Mesendoderm (in vitro differentiated cells): ENCODE measurements around the gene PPARA. TPM values are rescaled to one million over a fixed set of nuclear protein-coding genes. Genes with fewer than 3 reads are reported as not detected.
A peak's percentile ranks its signal among the peaks of the same experiment; 100 is the strongest.

Experiments
- DNase-seq: peaks from one replicate; pipeline ENCODE4 v3.0.0; 2013
- H2AK5ac ChIP-seq: 2 replicates; pipeline ENCODE4 v1.6.1; 2013; ENCODE audit warnings: low read length, inconsistent platforms
- H2BK120ac ChIP-seq: 2 replicates; pipeline ENCODE4 v1.6.1; 2013; ENCODE audit warnings: low read depth, mild to moderate bottlenecking, low read length, moderate library complexity, mixed read lengths
- H2BK15ac ChIP-seq: replicated peaks from 2 replicates; pipeline ENCODE4 v1.6.1; 2013; ENCODE audit warnings: low read depth, mild to moderate bottlenecking, moderate library complexity
- H2BK5ac ChIP-seq: 2 replicates; pipeline ENCODE4 v1.6.1; 2013; ENCODE audit warnings: low read length, inconsistent platforms
- H3K18ac ChIP-seq: 2 replicates; pipeline ENCODE4 v1.6.1; 2013; ENCODE audit warnings: mild to moderate bottlenecking, low read length, mixed read lengths
- H3K23ac ChIP-seq: one replicate; pipeline ENCODE4 v1.6.1; 2013; ENCODE audit warnings: low read length
- H3K27ac ChIP-seq: 2 replicates; pipeline ENCODE4 v1.5.1; 2013; ENCODE audit warnings: low read depth, mild to moderate bottlenecking, inconsistent platforms, low read length, moderate library complexity
- H3K27me3 ChIP-seq: 2 replicates; pipeline ENCODE4 v1.6.1; 2013; ENCODE audit warnings: low read length, control low read depth, mild to moderate bottlenecking, inconsistent platforms; ENCODE audit not compliant: insufficient read depth, poor library complexity
- H3K36me3 ChIP-seq: 2 replicates; pipeline ENCODE4 v1.6.1; 2013; ENCODE audit warnings: low read length, inconsistent platforms; ENCODE audit not compliant: control insufficient read depth, insufficient read depth
- H3K4ac ChIP-seq: one replicate; pipeline ENCODE4 v1.6.1; 2013; ENCODE audit warnings: low read depth, mild to moderate bottlenecking, low read length, moderate library complexity
- H3K4me1 ChIP-seq: 2 replicates; pipeline ENCODE4 v1.6.1; 2013; ENCODE audit warnings: low read depth, low read length, inconsistent platforms; ENCODE audit not compliant: control insufficient read depth
- H3K4me2 ChIP-seq: 2 replicates; pipeline ENCODE4 v1.6.1; 2013; ENCODE audit warnings: low read length
- H3K4me3 ChIP-seq: 2 replicates; pipeline ENCODE4 v1.5.1; 2013; ENCODE audit warnings: mild to moderate bottlenecking, low read length
- H3K56ac ChIP-seq: one replicate; pipeline ENCODE4 v1.6.1; 2013; ENCODE audit warnings: low read length
- H3K79me1 ChIP-seq: 2 replicates; pipeline ENCODE4 v1.6.1; 2013; ENCODE audit warnings: low read length, inconsistent platforms
- H3K79me2 ChIP-seq: 2 replicates; pipeline ENCODE4 v1.6.1; 2013; ENCODE audit warnings: mild to moderate bottlenecking, low read length; ENCODE audit not compliant: control insufficient read depth, insufficient read depth
- H3K9ac ChIP-seq: 2 replicates; pipeline ENCODE4 v1.6.1; 2013; ENCODE audit warnings: low read length, inconsistent platforms
- H4K5ac ChIP-seq: one replicate; pipeline ENCODE4 v1.6.1; 2013; ENCODE audit warnings: low read length
- H4K8ac ChIP-seq: one replicate; pipeline ENCODE4 v1.6.1; 2013; ENCODE audit warnings: low read depth, mild to moderate bottlenecking, control low read depth, low read length, moderate library complexity
- WGBS: extraction: QIAGEN DNeasy Blood & Tissue Kit; methylation state at CpG from one replicate; pipeline ENCODE4 v1.1.7; 2013; ENCODE audit warnings: low lambda C conversion rate, missing lambda C conversion rate; ENCODE audit not compliant: insufficient coverage; ENCODE audit errors: extremely low coverage; 5-methylcytosine and 5-hydroxymethylcytosine counted together
- polyA plus RNA-seq, 2 experiments: library from polyadenylated mRNA; stranded (reverse); fragments of 200-250 nt; gene quantifications; one replicate each; pipeline ENCODE4 v1.2.3, GENCODE V29; 2013

Gene PPARA
- 0.49 TPM for polyA plus RNA-seq (2013, experiment 1 of 2)
- 0.69 TPM for polyA plus RNA-seq (2013, experiment 2 of 2)

GRCh38 chr22:46150034-46150654, at the start of gene PPARA:
PPARA (plus strand) TSS chr22:46150526; CDS start chr22:46198384, 47,858 bp downstream.
- Histone ChIP-seq H3K23ac (no peak within 1 kb of the TSS), H4K8ac (no peak within 1 kb of the TSS), H2AK5ac (no peak within 1 kb of the TSS), H3K18ac (peak within 1 kb of the TSS; percentile 70), H3K27ac (no peak within 1 kb of the TSS), H2BK120ac (no peak within 1 kb of the TSS), H2BK5ac (no peak within 1 kb of the TSS), H3K4me1 (no peaks in the 10 kb centered on the region), H4K5ac (no peak within 1 kb of the TSS), H3K79me1 (no peaks in the 10 kb centered on the region), H2BK15ac (no peak within 1 kb of the TSS), H3K56ac (peak within 1 kb of the TSS; percentile 89), H3K4ac (no peak within 1 kb of the TSS), H3K79me2 (no peaks in the 10 kb centered on the region), H3K27me3 (peaks cover 21% of the 10 kb centered on the region), H3K4me2 (peak within 1 kb of the TSS; percentile 87), H3K4me3 (peak within 1 kb of the TSS; percentile 51), H3K36me3 (no peaks in the 10 kb centered on the region), H3K9ac (peak within 1 kb of the TSS; percentile 75)
- WGBS: no CpG with 5 or more reads among the region's 98 CpGs
- DNase-seq: peak; percentile 38

- H2BK5ac ChIP-seq: no peak overlapping the region
- H3K4me3 ChIP-seq: no peak overlapping the region
- H3K18ac ChIP-seq: no peak overlapping the region
- no peaks in the 10 kb centered on the region for H3K79me1 ChIP-seq
- no peak overlapping the region for H2AK5ac ChIP-seq
- no peak overlapping the region for H3K27ac ChIP-seq
- WGBS: no CpG with 5 or more reads among the region's 11 CpGs
- H3K56ac ChIP-seq: no peak overlapping the region
- H4K5ac ChIP-seq: no peak overlapping the region
- H3K9ac ChIP-seq: no peak overlapping the region
- H3K4me2 ChIP-seq: no peak overlapping the region
- H3K36me3 ChIP-seq: no peaks in the 10 kb centered on the region
- no peaks in the 10 kb centered on the region for H3K27me3 ChIP-seq
- H3K79me2 ChIP-seq: no peaks in the 10 kb centered on the region
- no peak overlapping the region for H3K23ac ChIP-seq
- no peak overlapping the region for H2BK120ac ChIP-seq
- no peak overlapping the region for H4K8ac ChIP-seq
- no peak for DNase-seq
- H3K4ac ChIP-seq: no peak overlapping the region
- no peak overlapping the region for H2BK15ac ChIP-seq
- H3K4me1 ChIP-seq: no peaks in the 10 kb centered on the region
Measured at GRCh38 chr22:46102159-46102558, 48.2 kb upstream of the PPARA start.

GRCh38 chr22:46102752-46103151, 47.6 kb upstream of the PPARA start:
- no peak overlapping the region for H3K27ac ChIP-seq
- H3K18ac ChIP-seq: no peak overlapping the region
- no peak overlapping the region for H3K4ac ChIP-seq
- H2AK5ac ChIP-seq: no peak overlapping the region
- no peak overlapping the region for H4K5ac ChIP-seq
- no peaks in the 10 kb centered on the region for H3K4me1 ChIP-seq
- no peak overlapping the region for H3K9ac ChIP-seq
- no peak overlapping the region for H2BK120ac ChIP-seq
- no peak overlapping the region for H2BK5ac ChIP-seq
- no peak overlapping the region for H4K8ac ChIP-seq
- DNase-seq: peak; percentile 30
- no peak overlapping the region for H3K23ac ChIP-seq
- no peak overlapping the region for H3K4me3 ChIP-seq
- H3K36me3 ChIP-seq: no peaks in the 10 kb centered on the region
- H3K79me1 ChIP-seq: no peaks in the 10 kb centered on the region
- no peak overlapping the region for H2BK15ac ChIP-seq
- no peaks in the 10 kb centered on the region for H3K79me2 ChIP-seq
- H3K4me2 ChIP-seq: no peak overlapping the region
- no peak overlapping the region for H3K56ac ChIP-seq
- no CpG with 5 or more reads among the region's 13 CpGs for WGBS
- H3K27me3 ChIP-seq: no peaks in the 10 kb centered on the region

GRCh38 chr22:46103181-46103580, 47.1 kb upstream of the PPARA start:
- H2BK5ac ChIP-seq: no peak overlapping the region
- no peaks in the 10 kb centered on the region for H3K36me3 ChIP-seq
- no peak overlapping the region for H3K27ac ChIP-seq
- no peak overlapping the region for H3K9ac ChIP-seq
- H2BK15ac ChIP-seq: no peak overlapping the region
- no peaks in the 10 kb centered on the region for H3K27me3 ChIP-seq
- no peak overlapping the region for H3K56ac ChIP-seq
- no peak overlapping the region for H3K23ac ChIP-seq
- no peak overlapping the region for H3K4me2 ChIP-seq
- DNase-seq: no peak
- H4K8ac ChIP-seq: no peak overlapping the region
- no peaks in the 10 kb centered on the region for H3K79me2 ChIP-seq
- WGBS: no CpG with 5 or more reads among the region's 13 CpGs
- H3K18ac ChIP-seq: no peak overlapping the region
- H3K4me1 ChIP-seq: no peaks in the 10 kb centered on the region
- H3K4ac ChIP-seq: no peak overlapping the region
- no peak overlapping the region for H2AK5ac ChIP-seq
- no peaks in the 10 kb centered on the region for H3K79me1 ChIP-seq
- no peak overlapping the region for H4K5ac ChIP-seq
- H2BK120ac ChIP-seq: no peak overlapping the region
- H3K4me3 ChIP-seq: no peak overlapping the region

- H3K79me2 ChIP-seq: no peaks in the 10 kb centered on the region
- H3K18ac ChIP-seq: no peak overlapping the region
- H3K4me2 ChIP-seq: no peak overlapping the region
- no peak overlapping the region for H2BK15ac ChIP-seq
- no peaks in the 10 kb centered on the region for H3K4me1 ChIP-seq
- no peaks in the 10 kb centered on the region for H3K79me1 ChIP-seq
- WGBS: no CpG with 5 or more reads among the region's 19 CpGs
- no peak overlapping the region for H3K9ac ChIP-seq
- no peaks in the 10 kb centered on the region for H3K36me3 ChIP-seq
- H3K4ac ChIP-seq: no peak overlapping the region
- DNase-seq: no peak
- H3K23ac ChIP-seq: no peak overlapping the region
- H4K8ac ChIP-seq: no peak overlapping the region
- no peak overlapping the region for H2BK5ac ChIP-seq
- H2BK120ac ChIP-seq: no peak overlapping the region
- no peak overlapping the region for H3K4me3 ChIP-seq
- no peak overlapping the region for H4K5ac ChIP-seq
- H3K27me3 ChIP-seq: no peaks in the 10 kb centered on the region
- no peak overlapping the region for H3K56ac ChIP-seq
- H2AK5ac ChIP-seq: no peak overlapping the region
- H3K27ac ChIP-seq: no peak overlapping the region
Measured at GRCh38 chr22:46103664-46104063, 46.7 kb upstream of the PPARA start.
